Measurements from ENCODE around the gene MIGA1.

MIGA1 gene

GRCh38 chr1:77850082-77850481, 70.6 kb downstream of the MIGA1 start:
- Histone ChIP-seq H3K4me3 (ENCODE audit: low read depth, low read length) (no peak overlapping the region), H3K36me3 (no peaks in the 10 kb centered on the region), H3K9me3 (no peaks in the 10 kb centered on the region), H3K4me1 (no peaks in the 10 kb centered on the region), H3K27me3 (no peaks in the 10 kb centered on the region)
- DNase-seq, result no peak
- no peak for TF ChIP-seq CTCF (IDR thresholded peaks at IDR 0.05; ENCODE audit: low read depth, low read length)

- Histone ChIP-seq H3K9me3 (no peaks in the 10 kb centered on the region), H3K36me3 (no peaks in the 10 kb centered on the region)
- TF ChIP-seq CTCF (IDR thresholded peaks at IDR 0.05; ENCODE audit: low read depth, low read length), result no peak
Observed at GRCh38 chr1:77857552-77857951, 78.1 kb downstream of the MIGA1 start.

GRCh38 chr1:77858725-77859124, 79.3 kb downstream of the MIGA1 start:
- DNase-seq, result no peak
- no peaks in the 10 kb centered on the region for H3K27me3 ChIP-seq
- H3K4me1 ChIP-seq, result no peaks in the 10 kb centered on the region
- TF ChIP-seq CTCF (IDR thresholded peaks at IDR 0.05; ENCODE audit: low read depth, low read length), result no peak
- no peaks in the 10 kb centered on the region for H3K9me3 ChIP-seq
- no peaks in the 10 kb centered on the region for H3K36me3 ChIP-seq
- H3K4me3 ChIP-seq (ENCODE audit: low read depth, low read length), result no peak overlapping the region

More at GRCh38 chr1:77857552-77857951, 78.1 kb downstream of the MIGA1 start:
- DNase-seq, result no peak
- Histone ChIP-seq H3K4me3 (ENCODE audit: low read depth, low read length) (no peak overlapping the region), H3K27me3 (no peaks in the 10 kb centered on the region), H3K4me1 (no peaks in the 10 kb centered on the region)

GRCh38 chr1:77859248-77859647, 79.8 kb downstream of the MIGA1 start:
- H3K27me3 ChIP-seq, result no peaks in the 10 kb centered on the region
- no peaks in the 10 kb centered on the region for H3K9me3 ChIP-seq
- DNase-seq, result no peak
- no peaks in the 10 kb centered on the region for H3K36me3 ChIP-seq
- H3K4me3 ChIP-seq (ENCODE audit: low read depth, low read length), result no peak overlapping the region
- TF ChIP-seq CTCF (IDR thresholded peaks at IDR 0.05; ENCODE audit: low read depth, low read length), result no peak
- no peaks in the 10 kb centered on the region for H3K4me1 ChIP-seq

- Histone ChIP-seq H3K36me3 (no peaks in the 10 kb centered on the region), H3K4me1 (no peaks in the 10 kb centered on the region), H3K9me3 (no peaks in the 10 kb centered on the region), H3K4me3 (ENCODE audit: low read depth, low read length) (no peak overlapping the region), H3K27me3 (no peaks in the 10 kb centered on the region)
- TF ChIP-seq CTCF (IDR thresholded peaks at IDR 0.05; ENCODE audit: low read depth, low read length), result no peak
- no peak for DNase-seq
Observed at GRCh38 chr1:77866296-77866695, 86.8 kb downstream of the MIGA1 start.

GRCh38 chr1:77872645-77873044, 93.2 kb downstream of the MIGA1 start:
- TF ChIP-seq CTCF (IDR thresholded peaks at IDR 0.05; ENCODE audit: low read depth, low read length), result no peak
- Histone ChIP-seq H3K9me3 (no peaks in the 10 kb centered on the region), H3K27me3 (no peaks in the 10 kb centered on the region), H3K4me1 (no peaks in the 10 kb centered on the region), H3K36me3 (no peaks in the 10 kb centered on the region), H3K4me3 (ENCODE audit: low read depth, low read length) (no peak overlapping the region)
- DNase-seq, result no peak

Measured in BE2C (cell line).